Peyer's patch (tissue), 4 donors: ENCODE data around the gene ECSCR. TPM values are rescaled to one million over a fixed set of nuclear protein-coding genes. Genes with fewer than 3 reads are reported as not detected.

ENCODE experiments used
- DNase-seq, 3 donors: peaks; one replicate each; pipeline ENCODE4 v3.0.0-alpha.2; 2017 to 2019
- H3K27ac ChIP-seq, 4 donors: fragments of 200-600 bp; sonication (generic); one replicate each; pipeline ENCODE4 v1.5.1; 2016 to 2019
- H3K27me3 ChIP-seq, 2 donors: fragments of 200-600 bp; sonication (generic); one replicate each; pipeline ENCODE4 v1.5.1; 2019
- H3K36me3 ChIP-seq, 3 donors: fragments of 200-600 bp; sonication (generic); one replicate each; pipeline ENCODE4 v1.5.1; 2016 to 2019
- H3K4me1 ChIP-seq, 4 donors: fragments of 200-600 bp; sonication (generic); one replicate each; pipeline ENCODE4 v1.5.1; 2016 to 2019
- H3K4me3 ChIP-seq, 4 donors: fragments of 200-600 bp; sonication (generic); 1 replicate in 3 of 4; 2 replicates in 1 of 4; pipeline ENCODE4 v1.5.1; 2016 to 2019; ENCODE audit warnings: mild to moderate bottlenecking in 1 of 4
- H3K9me3 ChIP-seq, 4 donors: fragments of 200-600 bp; sonication (generic); one replicate each; pipeline ENCODE4 v1.5.1; 2016 to 2019; ENCODE audit warnings: mild to moderate bottlenecking in 1 of 4
- CTCF ChIP-seq, 6 experiments: fragments of 450-650 bp in 4 of 6; fragments of 200-600 bp in 2 of 6; sonication (generic) in 1 of 6; IDR thresholded peaks; one replicate each; pipeline ENCODE4 v1.5.1; 2017 to 2019; ENCODE audit warnings: antibody characterized with exemption in 6 of 6, mild to moderate bottlenecking in 3 of 6, moderate library complexity in 1 of 6
- POLR2A ChIP-seq, 2 donors: fragments of 450-650 bp; IDR thresholded peaks; one replicate each; pipeline ENCODE4 v1.5.1; 2017; ENCODE audit warnings: antibody characterized with exemption in 2 of 2, mild to moderate bottlenecking in 2 of 2, moderate library complexity in 2 of 2
- total RNA-seq, 4 donors: library from RNA; depleted of rRNA; stranded (reverse); fragments of >200 nt; gene quantifications; one replicate each; pipeline ENCODE4 v1.1.0, GENCODE V29; 2016

ECSCR gene
- total RNA-seq, 4 donors from 2014 or later = 3.2 to 24.8 (median 7.9) TPM

- no peak for TF ChIP-seq POLR2A (IDR thresholded peaks at IDR 0.05)
- TF ChIP-seq CTCF (IDR thresholded peaks at IDR 0.05) = no peak
- Histone ChIP-seq H3K36me3 (no peaks in the 10 kb centered on the region), H3K4me3 (no peak overlapping the region), H3K27ac (no peak overlapping the region), H3K4me1 (peaks cover 0 to 6% (median 3%) of the 10 kb centered on the region in 4 donors), H3K9me3 (no peaks in the 10 kb centered on the region), H3K27me3 (no peaks in the 10 kb centered on the region)
- DNase-seq = no peak
Observed at GRCh38 chr5:139453683-139454567, 8.6 kb downstream of the ECSCR start.

- Histone ChIP-seq H3K9me3 (no peaks in the 10 kb centered on the region), H3K36me3 (no peaks in the 10 kb centered on the region), H3K4me3 (no peak overlapping the region), H3K27me3 (no peaks in the 10 kb centered on the region), H3K27ac (no peak overlapping the region), H3K4me1 (no peaks in the 10 kb centered on the region)
- TF ChIP-seq CTCF (IDR thresholded peaks at IDR 0.05) (no peak), POLR2A (IDR thresholded peaks at IDR 0.05) (no peak)
- peak in 1 of 3 donors; percentile 28 for DNase-seq
Observed at GRCh38 chr5:139451878-139452660, 10.5 kb downstream of the ECSCR start.

GRCh38 chr5:139451176-139451575, 11.4 kb downstream of the ECSCR start:
- Histone ChIP-seq H3K27me3 (no peaks in the 10 kb centered on the region), H3K4me1 (no peaks in the 10 kb centered on the region), H3K36me3 (no peaks in the 10 kb centered on the region), H3K27ac (no peak overlapping the region), H3K4me3 (no peak overlapping the region), H3K9me3 (no peaks in the 10 kb centered on the region)
- no peak for DNase-seq
- TF ChIP-seq POLR2A (IDR thresholded peaks at IDR 0.05) = no peak
- TF ChIP-seq CTCF (IDR thresholded peaks at IDR 0.05) = no peak

- DNase-seq = peak in 1 of 3 donors; percentile 9
Observed at GRCh38 chr5:139446956-139447779, 15.4 kb downstream of the ECSCR start.

More at GRCh38 chr5:139446956-139447779, 15.4 kb downstream of the ECSCR start:
- Histone ChIP-seq H3K27me3 (no peaks in the 10 kb centered on the region), H3K36me3 (no peaks in the 10 kb centered on the region), H3K4me1 (no peaks in the 10 kb centered on the region), H3K27ac (no peak overlapping the region), H3K4me3 (no peak overlapping the region), H3K9me3 (no peaks in the 10 kb centered on the region)
- TF ChIP-seq POLR2A (IDR thresholded peaks at IDR 0.05) (no peak), CTCF (IDR thresholded peaks at IDR 0.05) (no peak)
